AG09319 (cell line): Measurements from ENCODE around the gene KLK10.

Experiments used
- DNase-seq: peaks from one replicate; pipeline ENCODE4 v3.0.0-alpha.2; 2010; ENCODE audit warnings: low read depth; ENCODE audit errors: extremely low read depth
- CTCF ChIP-seq: IDR thresholded peaks from 2 replicates; pipeline ENCODE4 v1.5.1; 2011; ENCODE audit warnings: low read depth, mild to moderate bottlenecking, inconsistent platforms, low read length, moderate library complexity

The KLK10 gene

GRCh38 chr19:51009061-51009891 is 10.2 kb downstream of the KLK10 start:
- no peak for TF ChIP-seq CTCF
- no peak for DNase-seq

GRCh38 chr19:51007488-51007887 is 12.0 kb downstream of the KLK10 start:
- TF ChIP-seq CTCF: no peak
- DNase-seq: no peak

GRCh38 chr19:51006406-51006805 is 13.1 kb downstream of the KLK10 start:
- no peak for DNase-seq
- no peak for TF ChIP-seq CTCF

GRCh38 chr19:51005248-51005647 is 14.3 kb downstream of the KLK10 start:
- no peak for TF ChIP-seq CTCF
- no peak for DNase-seq

GRCh38 chr19:51003316-51003715 is 16.2 kb downstream of the KLK10 start:
- no peak for TF ChIP-seq CTCF

GRCh38 chr19:51002542-51003311 is 16.8 kb downstream of the KLK10 start:
- TF ChIP-seq CTCF: no peak

More at GRCh38 chr19:51003316-51003715, 16.2 kb downstream of the KLK10 start:
- no peak for DNase-seq

GRCh38 chr19:51002089-51002532 is 17.4 kb downstream of the KLK10 start:
- DNase-seq: no peak
- no peak for TF ChIP-seq CTCF

More at GRCh38 chr19:51002542-51003311, 16.8 kb downstream of the KLK10 start:
- DNase-seq: no peak
